ENCODE results near the gene NTHL1.

DNA sequence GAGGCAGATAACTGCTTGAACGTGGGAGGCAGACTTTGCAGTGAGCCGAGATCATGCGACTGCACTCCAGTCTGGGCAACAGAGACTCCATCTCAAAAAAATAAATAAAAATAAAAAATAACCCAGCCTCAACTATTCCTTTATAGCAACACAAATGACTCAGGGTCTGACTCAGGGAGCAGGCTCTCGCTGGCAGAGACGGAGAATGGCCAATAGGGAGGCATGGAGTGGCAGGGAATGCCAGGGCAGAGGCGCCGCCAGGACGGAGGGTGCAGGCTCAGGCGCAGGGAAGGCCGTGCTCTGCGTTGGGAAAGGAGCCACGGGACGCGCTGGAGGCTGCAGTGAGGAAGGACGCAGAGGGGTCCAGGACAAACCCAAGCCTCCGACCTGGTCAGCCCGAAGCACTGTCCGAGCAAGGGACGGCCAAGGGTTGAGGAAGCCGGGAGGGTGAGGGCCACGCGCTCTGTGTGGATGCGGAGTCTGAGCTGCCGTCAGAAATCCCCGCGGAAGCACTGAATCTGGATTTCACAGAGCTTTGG is 47.8 kb upstream of the NTHL1 start:
- TF ChIP-seq, protein P1, sequence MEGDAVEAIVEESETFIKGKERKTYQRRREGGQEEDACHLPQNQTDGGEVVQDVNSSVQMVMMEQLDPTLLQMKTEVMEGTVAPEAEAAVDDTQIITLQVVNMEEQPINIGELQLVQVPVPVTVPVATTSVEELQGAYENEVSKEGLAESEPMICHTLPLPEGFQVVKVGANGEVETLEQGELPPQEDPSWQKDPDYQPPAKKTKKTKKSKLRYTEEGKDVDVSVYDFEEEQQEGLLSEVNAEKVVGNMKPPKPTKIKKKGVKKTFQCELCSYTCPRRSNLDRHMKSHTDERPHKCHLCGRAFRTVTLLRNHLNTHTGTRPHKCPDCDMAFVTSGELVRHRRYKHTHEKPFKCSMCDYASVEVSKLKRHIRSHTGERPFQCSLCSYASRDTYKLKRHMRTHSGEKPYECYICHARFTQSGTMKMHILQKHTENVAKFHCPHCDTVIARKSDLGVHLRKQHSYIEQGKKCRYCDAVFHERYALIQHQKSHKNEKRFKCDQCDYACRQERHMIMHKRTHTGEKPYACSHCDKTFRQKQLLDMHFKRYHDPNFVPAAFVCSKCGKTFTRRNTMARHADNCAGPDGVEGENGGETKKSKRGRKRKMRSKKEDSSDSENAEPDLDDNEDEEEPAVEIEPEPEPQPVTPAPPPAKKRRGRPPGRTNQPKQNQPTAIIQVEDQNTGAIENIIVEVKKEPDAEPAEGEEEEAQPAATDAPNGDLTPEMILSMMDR (IDR thresholded peaks at IDR 0.05; ENCODE audit: low read depth, low read length, poor library complexity, severe bottlenecking): no peak
- TF ChIP-seq EZH2phosphoT487 (IDR thresholded peaks at IDR 0.05; ENCODE audit: borderline replicate concordance, low read length): no peak

Data from DOHH2 (cell line).